ENCODE results near the gene TAGAP.

- TF ChIP-seq BRCA1 (IDR thresholded peaks at IDR 0.05; ENCODE audit: low read depth, low read length) (no peak), TAF1 (IDR thresholded peaks at IDR 0.05; ENCODE audit: low read depth, low read length) (no peak), ATF3 (IDR thresholded peaks at IDR 0.05; ENCODE audit: insufficient read depth, low read depth, low read length) (no peak), GABPA (IDR thresholded peaks at IDR 0.05; ENCODE audit: borderline replicate concordance, insufficient read depth, low read length) (no peak)
These were observed 19.7 kb upstream of the TAGAP start for GRCh38 chr6:159064477-159064876.
